ENCODE measurements around the gene HRH1. TPM values are rescaled to one million over a fixed set of nuclear protein-coding genes. Genes with fewer than 3 reads are reported as not detected.

The HRH1 gene
- total RNA-seq, 1 donor from 2014 or later, result not detected

DNA sequence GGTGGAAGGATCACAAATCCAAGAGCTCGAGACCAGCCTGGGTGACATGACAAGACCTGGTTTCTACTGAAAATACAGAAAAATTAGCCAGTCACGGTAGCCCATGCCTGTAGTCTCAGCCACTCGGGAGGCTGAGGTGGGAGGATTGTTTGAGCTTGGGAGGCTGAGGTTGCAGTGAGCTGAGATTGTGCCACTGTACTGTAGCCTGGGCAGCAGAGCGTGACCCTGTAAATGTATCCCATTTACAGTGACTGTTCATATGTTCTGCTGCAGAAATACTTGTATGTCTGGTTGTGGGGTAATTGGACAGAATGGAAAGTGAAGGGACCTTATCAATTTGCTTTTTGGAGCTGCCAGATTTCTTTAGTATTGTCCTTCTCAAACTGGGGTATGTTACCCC, 142.8 kb downstream of the HRH1 start:
- Mint-ChIP-seq H3K4me1 (ENCODE audit: low read depth, unreplicated experiment) (no peaks in the 10 kb centered on the region), H3K27ac (ENCODE audit: unreplicated experiment) (no peak overlapping the region), H3K27me3 (ENCODE audit: unreplicated experiment) (peaks cover 2% of the 10 kb centered on the region), H3K9me3 (ENCODE audit: unreplicated experiment) (no peaks in the 10 kb centered on the region), H3K36me3 (ENCODE audit: unreplicated experiment) (no peaks in the 10 kb centered on the region), H3K4me3 (ENCODE audit: unreplicated experiment) (no peak overlapping the region)
- TF ChIP-seq, protein P1, sequence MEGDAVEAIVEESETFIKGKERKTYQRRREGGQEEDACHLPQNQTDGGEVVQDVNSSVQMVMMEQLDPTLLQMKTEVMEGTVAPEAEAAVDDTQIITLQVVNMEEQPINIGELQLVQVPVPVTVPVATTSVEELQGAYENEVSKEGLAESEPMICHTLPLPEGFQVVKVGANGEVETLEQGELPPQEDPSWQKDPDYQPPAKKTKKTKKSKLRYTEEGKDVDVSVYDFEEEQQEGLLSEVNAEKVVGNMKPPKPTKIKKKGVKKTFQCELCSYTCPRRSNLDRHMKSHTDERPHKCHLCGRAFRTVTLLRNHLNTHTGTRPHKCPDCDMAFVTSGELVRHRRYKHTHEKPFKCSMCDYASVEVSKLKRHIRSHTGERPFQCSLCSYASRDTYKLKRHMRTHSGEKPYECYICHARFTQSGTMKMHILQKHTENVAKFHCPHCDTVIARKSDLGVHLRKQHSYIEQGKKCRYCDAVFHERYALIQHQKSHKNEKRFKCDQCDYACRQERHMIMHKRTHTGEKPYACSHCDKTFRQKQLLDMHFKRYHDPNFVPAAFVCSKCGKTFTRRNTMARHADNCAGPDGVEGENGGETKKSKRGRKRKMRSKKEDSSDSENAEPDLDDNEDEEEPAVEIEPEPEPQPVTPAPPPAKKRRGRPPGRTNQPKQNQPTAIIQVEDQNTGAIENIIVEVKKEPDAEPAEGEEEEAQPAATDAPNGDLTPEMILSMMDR (IDR thresholded peaks at IDR 0.05; ENCODE audit: partially characterized antibody, unreplicated experiment), result no peak
- DNase-seq, result no peak

DNA sequence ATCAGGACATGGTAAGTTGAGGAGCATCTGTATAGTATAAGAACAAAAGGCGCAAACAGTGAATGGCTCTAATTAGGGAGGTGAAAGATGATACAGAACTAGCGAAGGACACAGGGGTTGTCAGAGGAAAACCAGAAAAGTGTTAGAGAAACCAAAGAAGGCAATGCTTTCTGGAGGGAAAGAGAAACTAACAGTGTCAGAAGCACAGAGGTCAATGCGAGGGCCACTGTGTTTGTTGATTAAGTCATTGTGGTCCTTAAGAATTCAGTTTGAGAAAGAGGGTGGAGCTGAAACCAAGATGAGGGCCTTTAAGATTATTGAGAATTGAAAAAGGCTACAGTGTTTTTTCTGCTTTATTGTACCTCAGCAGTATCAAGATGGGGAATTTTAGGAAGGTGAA, 146.7 kb downstream of the HRH1 start:
- no peak for DNase-seq
- TF ChIP-seq, protein P1 (IDR thresholded peaks at IDR 0.05; ENCODE audit: partially characterized antibody, unreplicated experiment), result no peak
- Mint-ChIP-seq H3K9me3 (ENCODE audit: unreplicated experiment) (no peaks in the 10 kb centered on the region), H3K36me3 (ENCODE audit: unreplicated experiment) (no peaks in the 10 kb centered on the region), H3K27ac (ENCODE audit: unreplicated experiment) (no peak overlapping the region), H3K4me3 (ENCODE audit: unreplicated experiment) (no peak overlapping the region), H3K4me1 (ENCODE audit: low read depth, unreplicated experiment) (peaks cover 3% of the 10 kb centered on the region), H3K27me3 (ENCODE audit: unreplicated experiment) (peaks cover 2% of the 10 kb centered on the region)

DNA sequence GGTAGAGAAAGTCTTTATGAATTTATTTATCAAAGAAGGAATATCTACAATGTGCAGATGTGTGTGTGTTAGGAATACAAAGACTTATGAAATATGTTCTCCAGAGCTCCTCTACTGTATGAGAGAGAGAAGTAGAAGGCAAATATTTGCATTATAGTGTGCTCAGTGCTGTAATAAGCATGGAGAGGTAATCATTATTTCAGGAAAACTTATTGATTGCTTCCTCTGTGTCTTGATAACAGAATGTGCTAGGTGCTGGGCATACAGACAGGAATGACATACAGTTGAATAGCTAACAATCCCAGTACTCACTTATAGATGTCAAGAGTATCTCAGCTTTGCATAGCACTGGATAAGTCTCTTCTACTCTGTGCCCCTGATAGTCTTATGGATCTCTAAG, 148.2 kb downstream of the HRH1 start:
- DNase-seq, result no peak
- TF ChIP-seq, protein P1 (IDR thresholded peaks at IDR 0.05; ENCODE audit: partially characterized antibody, unreplicated experiment), result no peak
- H3K9me3 Mint-ChIP-seq (ENCODE audit: unreplicated experiment), result no peaks in the 10 kb centered on the region
- H3K4me3 Mint-ChIP-seq (ENCODE audit: unreplicated experiment), result no peak overlapping the region
- H3K36me3 Mint-ChIP-seq (ENCODE audit: unreplicated experiment), result no peaks in the 10 kb centered on the region
- peaks cover 3% of the 10 kb centered on the region for H3K4me1 Mint-ChIP-seq (ENCODE audit: low read depth, unreplicated experiment)
- H3K27me3 Mint-ChIP-seq (ENCODE audit: unreplicated experiment), result no peaks in the 10 kb centered on the region
- H3K27ac Mint-ChIP-seq (ENCODE audit: unreplicated experiment), result no peak overlapping the region

DNA sequence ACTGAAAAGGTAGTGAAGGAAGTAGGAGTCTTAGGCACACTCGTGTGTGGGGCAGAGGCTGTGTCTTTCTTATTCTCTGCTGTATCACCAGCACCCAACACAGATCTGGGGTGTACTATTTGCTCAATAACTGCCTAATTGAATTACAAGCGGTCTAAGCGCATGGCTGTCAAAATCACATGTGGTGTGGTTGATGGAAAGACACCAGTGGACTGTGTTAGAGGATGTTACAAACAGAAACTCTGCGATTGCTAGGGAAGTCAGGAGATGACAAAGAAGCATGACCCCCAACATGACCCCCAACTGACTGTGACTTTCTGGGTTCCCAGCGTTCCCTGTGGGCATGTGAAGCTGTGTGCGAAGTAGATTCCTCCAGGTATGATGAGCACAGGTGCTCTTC, 149.9 kb downstream of the HRH1 start:
- no peak for DNase-seq
- no peak overlapping the region for H3K27ac Mint-ChIP-seq (ENCODE audit: unreplicated experiment)
- H3K36me3 Mint-ChIP-seq (ENCODE audit: unreplicated experiment), result no peaks in the 10 kb centered on the region
- TF ChIP-seq, protein P1 (IDR thresholded peaks at IDR 0.05; ENCODE audit: partially characterized antibody, unreplicated experiment), result no peak
- H3K27me3 Mint-ChIP-seq (ENCODE audit: unreplicated experiment), result no peaks in the 10 kb centered on the region
- H3K4me3 Mint-ChIP-seq (ENCODE audit: unreplicated experiment), result no peak overlapping the region
- no peaks in the 10 kb centered on the region for H3K9me3 Mint-ChIP-seq (ENCODE audit: unreplicated experiment)
- H3K4me1 Mint-ChIP-seq (ENCODE audit: low read depth, unreplicated experiment), result peaks cover 5% of the 10 kb centered on the region

DNA sequence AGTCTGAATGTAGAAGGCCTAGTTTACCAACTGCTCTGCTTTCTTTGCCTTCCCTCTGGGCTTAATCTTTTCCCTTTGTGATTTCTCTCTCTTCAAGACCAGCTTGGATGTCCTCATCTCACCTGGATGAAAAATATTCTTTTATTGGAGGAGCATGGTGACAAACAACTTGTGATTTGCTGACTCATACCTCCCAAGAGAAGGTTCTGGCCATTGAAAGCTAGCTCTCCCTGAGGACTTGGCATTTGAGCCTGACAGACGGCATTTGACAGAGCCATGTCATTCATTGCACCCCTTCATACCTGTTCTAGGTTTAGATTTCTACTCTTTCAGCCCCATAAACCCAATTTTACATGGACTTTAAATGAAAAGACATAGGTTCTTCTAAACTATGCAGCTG, 151.2 kb downstream of the HRH1 start:
- peaks cover 5% of the 10 kb centered on the region for H3K4me1 Mint-ChIP-seq (ENCODE audit: low read depth, unreplicated experiment)
- DNase-seq, result no peak
- no peaks in the 10 kb centered on the region for H3K9me3 Mint-ChIP-seq (ENCODE audit: unreplicated experiment)
- no peak overlapping the region for H3K4me3 Mint-ChIP-seq (ENCODE audit: unreplicated experiment)
- H3K27me3 Mint-ChIP-seq (ENCODE audit: unreplicated experiment), result no peaks in the 10 kb centered on the region
- TF ChIP-seq, protein P1 (IDR thresholded peaks at IDR 0.05; ENCODE audit: partially characterized antibody, unreplicated experiment), result no peak
- H3K36me3 Mint-ChIP-seq (ENCODE audit: unreplicated experiment), result no peaks in the 10 kb centered on the region
- H3K27ac Mint-ChIP-seq (ENCODE audit: unreplicated experiment), result no peak overlapping the region

Data from glutamatergic neuron (in vitro differentiated cells).